Middle frontal gyrus (tissue), 1 donor: Measurements from ENCODE around the gene C1QL2.

Experiments
- DNase-seq: peaks from one replicate; pipeline ENCODE4 v3.0.0-alpha.2; 2015; ENCODE audit warnings: low spot score; ENCODE audit errors: extremely low spot score

Gene C1QL2

DNA sequence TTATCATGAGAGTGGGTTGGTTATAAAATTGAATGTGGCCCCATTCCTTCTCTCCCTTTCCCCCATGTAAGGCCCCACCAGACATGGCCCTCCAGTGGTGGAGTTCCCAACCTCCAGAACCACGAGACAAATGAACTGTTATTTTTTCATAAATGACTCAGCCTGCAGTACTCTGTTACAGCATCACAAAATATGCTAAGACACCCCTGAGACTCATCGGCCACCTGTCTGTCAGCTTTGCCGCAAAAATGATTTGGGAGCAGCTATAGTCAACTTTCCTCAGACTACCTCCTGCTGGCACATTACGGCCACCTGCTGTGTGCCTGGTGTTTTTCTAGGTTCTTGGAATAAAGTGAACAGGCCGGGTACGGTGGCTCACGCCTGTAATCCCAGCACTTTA is 21.4 kb upstream of the C1QL2 start:
- DNase-seq = no peak

DNA sequence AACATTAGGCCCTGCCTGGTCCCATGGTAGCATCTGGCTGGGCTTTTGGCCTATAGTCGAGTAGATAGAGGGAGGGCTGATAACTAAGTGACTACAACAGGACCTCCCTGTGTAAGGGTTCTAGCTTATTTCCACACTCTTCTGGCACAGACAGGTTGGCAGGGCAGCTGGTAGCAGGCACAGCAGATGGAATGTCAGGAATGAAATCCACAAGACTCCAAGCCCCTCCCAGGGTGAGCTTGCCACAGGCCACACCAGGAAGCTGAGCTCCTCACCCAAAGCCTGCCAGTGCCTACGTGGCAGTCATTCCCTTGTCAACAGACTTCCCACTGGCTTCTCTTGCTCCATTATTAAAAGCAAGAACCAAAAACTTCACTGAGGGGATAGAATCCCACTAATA is 20.7 kb upstream of the C1QL2 start:
- no peak for DNase-seq

DNA sequence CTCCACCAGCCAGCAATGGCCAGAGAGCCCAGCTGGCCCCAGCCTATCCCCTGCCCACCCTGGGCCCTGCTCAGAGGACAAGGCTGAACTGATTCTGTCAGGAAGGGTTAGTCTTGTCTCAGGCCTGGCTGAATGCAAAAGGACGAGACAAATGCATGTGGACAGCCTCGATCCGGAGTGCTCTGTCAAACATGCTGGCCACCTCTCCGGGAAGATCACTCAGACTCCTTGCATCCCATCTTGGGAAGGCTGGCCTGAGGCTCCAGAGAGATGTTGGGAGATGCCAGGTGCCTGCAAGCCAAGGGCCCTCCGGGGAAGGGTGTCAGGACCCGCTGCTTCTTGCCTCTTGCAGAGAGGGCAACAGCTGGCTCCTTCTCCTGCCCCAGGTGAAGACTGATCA is 20.2 kb upstream of the C1QL2 start:
- DNase-seq = no peak

DNA sequence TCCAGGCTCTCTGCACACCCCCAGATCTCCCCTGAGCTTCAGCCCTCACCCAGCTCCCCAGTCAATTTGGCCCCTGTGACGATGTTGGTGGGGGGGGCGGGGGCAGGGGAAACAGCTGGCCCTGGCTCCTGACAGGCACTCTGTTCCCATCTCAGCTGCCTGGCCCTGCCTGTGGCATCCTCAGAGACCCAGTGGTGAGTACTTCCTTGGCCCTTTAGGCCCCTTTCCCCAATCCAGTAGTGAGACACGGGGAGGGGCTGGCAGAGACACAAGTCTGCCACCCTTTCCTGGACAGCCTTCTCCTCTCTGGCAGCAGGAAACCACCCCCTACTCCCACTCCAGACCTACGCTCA is 19.3 kb upstream of the C1QL2 start:
- no peak for DNase-seq

DNA sequence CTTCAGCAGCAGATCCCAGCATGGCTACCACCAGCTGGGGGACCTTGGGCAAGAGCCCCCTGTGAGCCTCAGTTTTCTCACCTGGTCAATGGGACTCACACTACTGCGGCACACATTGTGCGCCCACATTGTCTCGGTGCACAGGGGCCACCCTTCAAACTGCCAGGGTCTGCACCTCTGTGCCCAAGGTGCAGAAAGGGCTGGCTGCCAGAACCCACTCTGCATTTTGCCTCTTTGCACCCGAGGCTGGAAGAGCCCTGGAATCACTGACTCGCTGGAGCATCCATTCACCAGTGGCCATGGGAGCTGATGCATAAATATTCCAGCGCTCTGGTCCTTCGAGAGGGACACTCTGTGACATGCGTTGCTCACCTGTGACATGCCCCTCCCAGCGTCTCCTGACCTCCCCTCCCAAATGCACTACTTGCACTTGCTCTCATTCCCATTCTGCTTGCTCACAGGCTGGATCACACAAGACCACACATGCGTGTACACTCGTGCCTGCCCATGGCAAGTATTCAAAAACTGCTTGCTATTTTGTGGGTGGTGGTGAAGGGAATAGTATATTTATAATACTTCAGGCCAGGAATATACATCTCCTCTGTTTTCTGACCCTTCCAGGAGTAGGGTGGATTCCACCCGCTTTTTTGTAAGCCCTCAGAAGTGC is 18.8 kb upstream of the C1QL2 start:
- DNase-seq = no peak

DNA sequence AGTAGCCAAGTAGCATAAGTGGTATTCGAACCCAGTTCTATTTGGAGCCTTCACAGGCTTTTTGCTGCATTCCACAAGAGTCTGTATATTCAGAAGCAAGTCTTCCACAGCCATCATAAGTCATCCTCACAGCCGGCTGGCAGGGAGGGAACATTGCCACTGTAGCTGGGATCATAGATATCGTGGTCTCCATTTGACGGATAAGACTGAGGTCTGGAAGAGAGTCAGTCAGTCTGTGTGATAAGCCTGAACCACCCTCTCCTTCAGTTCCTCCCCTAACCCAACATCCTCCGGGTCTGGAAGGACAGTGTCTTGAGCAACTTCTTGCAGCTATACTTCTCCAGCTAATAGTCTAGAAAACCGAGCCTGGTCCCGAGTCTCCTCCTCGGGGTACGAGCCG is 17.0 kb upstream of the C1QL2 start:
- DNase-seq = no peak

DNA sequence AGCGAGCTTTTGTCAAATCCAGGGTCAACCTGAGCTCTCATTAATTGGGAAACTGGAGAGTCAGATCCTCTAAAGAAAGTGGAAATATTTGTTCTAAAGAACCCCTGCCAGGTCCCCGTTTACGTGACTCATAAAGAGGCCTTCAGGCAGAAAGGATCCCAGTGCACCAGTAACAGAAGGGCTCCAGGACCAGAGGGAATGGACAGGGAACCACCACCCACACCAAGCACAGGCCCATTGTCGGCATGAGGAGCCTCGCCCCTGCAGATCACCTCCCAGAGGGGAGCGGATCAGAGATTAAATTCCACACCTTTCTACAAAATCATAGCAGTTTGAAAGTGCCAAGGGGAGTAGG is 16.4 kb upstream of the C1QL2 start:
- DNase-seq = no peak

DNA sequence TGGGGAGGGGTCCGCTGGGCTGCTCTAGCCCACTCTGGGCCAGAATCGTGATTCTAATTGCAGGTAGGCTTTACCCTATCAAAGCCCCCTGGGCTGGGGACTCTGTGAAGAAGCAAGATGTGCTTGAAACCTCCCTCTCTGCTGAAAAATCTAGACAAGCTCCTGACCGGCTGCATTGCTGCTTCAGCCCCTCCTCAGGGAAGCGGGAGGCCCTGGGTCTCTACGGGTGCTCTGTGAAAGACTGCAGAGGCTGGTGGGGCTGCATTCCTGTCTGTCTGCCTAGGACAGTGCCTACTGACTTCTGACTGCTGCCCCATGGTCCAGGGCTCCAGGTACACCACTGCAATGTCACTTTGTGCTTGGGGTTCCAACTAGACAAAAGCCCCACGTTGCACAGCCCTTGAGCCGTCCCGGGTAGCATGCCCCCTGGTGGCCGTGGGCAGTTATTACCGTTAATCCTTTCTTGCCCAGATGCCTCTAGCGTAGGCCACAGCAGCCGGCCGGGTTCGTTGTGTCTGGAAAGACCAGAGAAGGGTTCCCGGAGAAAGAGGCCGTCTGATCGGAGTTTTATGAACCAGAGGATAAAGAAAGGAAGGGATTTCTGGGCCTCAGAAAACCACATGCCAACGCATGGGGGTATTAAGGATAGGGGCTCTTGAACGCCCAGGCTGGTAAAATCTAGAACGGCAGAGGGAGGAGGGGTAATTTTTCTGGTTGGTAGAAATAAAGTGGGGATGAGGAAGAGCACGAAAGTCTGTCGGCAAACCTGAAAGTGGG is 15.9 kb upstream of the C1QL2 start:
- no peak for DNase-seq

DNA sequence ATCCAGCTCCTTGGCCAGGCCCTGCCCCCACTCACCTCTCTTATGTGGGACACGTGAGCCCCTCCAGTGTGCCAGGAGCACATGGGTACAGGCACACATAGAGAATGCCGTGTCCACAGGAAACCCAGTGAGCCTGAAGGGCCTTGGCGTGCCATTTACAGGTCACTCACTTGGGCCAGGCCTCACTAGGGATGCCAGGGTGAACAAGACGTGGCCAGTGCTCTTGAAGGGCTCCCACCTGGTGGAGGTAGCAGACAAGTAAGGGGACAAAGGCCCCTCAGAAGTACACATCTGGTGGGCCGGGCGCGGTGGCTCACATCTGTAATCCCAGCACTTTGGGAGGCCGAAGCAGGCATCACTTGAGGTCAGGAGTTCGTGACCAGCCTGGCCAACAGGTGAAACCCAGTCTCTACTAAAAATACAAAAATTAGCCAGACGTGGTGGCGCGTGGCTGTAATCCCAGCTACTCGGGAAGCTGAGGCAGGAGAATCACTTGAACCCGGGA is 15.1 kb upstream of the C1QL2 start:
- no peak for DNase-seq

DNA sequence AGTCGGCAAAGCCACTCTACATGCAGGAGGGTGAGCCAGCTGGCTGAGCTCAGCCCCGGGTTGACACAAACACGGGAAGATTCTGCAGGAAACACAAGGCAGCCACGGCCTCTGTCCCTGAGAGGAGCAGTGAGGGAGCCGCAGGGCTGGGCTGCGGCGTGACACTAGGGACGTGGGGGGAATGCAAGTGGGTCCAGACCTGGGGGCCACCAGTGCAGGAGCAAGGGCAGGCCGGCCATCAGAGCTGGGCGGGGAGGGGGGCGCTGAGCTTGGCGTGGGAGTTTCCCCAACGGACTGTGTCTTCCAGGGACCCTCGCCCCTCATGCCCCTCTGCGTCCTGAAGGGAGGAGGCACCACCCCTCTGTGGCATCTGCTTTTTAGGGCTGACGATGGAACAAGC is 12.0 kb upstream of the C1QL2 start:
- DNase-seq = no peak

DNA sequence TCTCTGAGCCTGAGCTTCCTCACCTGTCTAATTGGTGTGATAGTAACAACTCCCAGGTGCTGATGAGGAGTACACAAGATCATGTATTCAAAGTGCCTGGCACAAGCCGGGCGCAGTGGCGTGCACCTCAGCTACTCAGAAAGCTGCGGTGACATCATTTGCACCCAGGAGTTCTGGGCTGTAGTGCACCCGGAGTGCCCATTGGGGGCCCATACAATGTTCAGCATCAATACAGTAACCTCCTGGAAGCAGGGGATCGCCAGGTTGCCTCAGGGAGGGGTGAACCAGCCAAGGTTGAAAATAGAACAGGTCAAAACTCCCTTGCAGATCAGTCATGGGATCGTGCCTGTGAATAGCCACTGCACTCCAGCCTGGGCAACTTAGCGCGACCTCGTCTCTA is 11.2 kb upstream of the C1QL2 start:
- no peak for DNase-seq

DNA sequence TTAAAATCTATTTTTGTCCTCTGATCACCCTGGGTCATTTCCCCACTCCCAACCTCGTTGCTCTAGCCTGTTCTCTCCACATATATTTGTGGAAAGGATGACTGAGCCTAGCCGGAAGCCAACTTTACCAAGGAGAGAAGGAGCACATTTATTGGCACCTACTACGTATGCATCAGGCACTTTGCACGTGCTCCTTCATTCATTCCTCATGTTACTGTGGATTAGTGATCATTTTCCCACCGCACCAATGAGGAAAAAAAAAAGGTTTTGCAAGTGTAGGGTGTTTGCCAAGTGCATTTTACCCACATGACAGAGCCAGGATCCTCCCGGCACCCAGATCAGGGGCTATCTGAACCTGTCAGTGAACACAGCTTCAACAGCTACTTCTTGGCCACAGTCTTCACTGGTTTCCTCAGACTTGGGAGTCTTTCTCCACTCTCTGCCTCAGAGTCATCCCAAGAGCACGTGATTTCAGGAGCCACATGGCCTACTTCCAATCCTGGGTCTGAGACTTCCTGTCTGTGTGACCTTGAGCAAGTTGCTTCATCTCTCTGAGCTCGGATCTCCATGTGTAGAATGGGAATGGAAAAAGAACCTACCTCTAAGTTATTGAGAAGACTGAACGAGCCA is 1.9 kb upstream of the C1QL2 start:
- no peak for DNase-seq

DNA sequence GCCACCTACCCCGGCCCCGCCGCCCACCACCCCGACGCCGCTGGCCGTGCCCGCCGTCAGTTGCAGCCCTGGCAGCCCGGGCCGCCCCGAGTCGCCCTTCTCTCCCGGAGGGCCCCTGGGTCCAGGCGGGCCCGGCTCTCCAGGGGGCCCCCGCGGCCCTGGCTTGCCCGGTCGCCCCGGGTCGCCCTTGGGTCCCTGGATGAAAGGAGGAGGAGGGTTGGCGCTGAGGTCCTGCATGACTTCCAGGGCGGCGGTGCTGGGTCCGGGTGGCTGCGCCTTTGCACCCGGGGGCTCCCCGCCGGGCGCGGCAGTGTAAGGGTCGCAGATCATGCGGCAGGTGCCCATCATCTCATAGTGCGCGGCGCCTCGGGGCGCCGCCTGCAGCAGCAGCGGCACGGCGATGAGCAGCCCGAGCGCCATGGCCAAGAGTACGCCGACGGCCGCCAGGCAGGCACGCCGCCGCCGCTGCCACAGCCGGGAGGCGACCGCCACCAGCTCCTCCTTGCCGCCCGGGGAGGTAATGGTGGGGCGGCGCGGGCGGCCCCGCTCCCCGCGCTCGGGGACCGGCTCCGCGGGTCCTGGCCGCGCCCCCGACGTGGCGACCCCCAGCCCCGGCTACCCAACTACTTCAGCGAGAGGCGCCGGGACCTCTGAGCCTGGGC is 570 bp downstream of the C1QL2 start:
- no peak for DNase-seq

DNA sequence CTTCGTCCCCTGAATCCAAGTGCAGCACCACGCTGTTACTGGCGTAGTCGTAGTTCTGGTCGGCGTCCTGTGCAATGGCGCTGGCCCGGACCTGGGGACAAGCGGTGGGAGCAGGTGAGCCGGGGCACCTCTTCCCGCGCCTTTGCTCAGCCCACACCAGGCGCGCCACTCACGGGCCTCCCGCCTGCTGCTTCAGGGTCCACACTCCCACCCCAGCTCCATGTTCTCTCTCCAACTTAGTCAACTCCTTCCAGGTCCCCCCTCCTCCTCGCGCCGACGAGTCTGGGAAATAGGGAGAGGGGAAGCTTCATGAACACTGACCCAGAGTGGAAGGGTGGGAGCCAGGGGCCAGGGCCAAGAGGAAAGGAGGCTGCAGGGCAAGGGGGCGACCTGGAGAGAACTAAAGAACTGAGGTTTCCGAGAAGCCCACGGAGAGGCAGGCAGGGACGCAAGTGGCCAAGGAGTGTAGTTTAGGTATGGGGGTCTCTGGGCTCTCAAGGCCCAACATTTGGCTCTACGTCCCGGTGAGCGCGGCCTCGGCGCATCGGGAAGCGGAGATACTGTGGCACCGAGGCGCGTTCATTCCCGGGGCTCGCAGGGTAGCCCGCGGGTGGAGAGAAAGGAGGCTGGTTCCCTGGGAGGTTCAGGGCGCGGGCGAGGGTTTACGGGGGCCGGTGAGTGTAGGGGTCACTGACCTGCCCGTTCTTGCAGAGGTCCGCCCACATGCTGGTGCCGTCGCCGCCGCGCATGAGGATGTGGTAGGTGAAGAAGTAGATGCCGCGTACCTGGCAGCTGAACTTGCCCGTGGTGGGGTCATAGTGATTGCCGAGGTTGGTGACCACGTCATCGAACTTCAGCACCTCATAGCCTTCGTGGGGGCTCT is 1.4 kb downstream of the C1QL2 start:
- DNase-seq = no peak

DNA sequence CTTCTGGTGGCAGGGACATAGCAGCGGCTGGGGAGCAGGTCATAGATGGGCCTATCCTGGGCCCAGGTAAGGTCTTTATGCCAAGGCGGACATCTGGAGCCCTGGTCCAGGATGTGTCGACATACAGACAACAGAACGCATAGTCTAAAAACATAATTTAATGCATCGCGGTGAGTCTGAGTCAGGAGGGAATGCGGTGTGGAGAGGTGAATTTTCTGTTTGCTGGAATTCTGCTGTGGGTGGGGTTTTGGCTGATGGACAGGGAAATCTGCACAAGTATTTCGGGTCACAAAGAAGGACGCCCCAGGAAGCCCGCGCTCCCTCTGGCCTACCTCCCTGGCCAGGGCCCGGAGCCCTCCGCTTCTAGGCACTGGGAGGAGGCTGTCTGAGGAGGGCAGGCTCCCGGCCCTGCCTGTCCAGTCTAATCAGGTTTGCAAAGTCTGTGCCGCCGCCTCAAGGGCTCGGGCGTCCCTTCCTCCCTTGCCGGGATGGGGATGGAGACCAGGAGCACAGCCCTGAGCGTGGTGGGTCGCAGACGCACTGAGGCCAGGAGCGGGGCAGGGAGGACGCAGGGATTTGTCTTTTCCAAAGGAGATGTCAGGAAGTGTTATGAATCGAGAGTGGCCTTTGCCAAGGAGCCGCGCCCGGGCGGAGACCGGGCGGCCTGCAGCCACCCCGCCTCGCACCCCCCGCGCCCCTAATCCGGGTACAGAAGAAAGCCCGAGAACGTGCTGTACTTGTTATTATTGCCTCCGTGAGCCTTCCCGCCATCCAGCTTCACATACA is 2.3 kb downstream of the C1QL2 start:
- no peak for DNase-seq

DNA sequence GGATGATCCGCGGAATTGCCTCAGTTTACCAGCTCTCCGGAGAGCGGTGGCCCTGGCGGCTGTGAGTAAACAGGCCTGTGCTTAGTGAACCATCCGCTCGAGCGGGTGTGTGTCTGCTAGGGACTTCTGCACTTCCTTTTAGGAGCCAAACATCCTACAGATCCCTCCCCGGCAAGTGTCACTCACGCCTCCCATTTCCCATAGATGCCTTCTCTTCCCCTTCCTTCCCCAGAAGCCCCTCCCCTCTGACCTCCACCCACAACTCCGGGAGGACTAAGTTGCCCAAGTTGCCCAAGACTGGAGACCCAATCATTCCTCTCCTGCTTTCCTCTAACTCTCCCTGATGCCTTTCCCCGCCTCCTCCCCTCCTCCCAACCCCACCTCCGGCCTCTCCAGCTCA is 2.9 kb downstream of the C1QL2 start:
- no peak for DNase-seq

DNA sequence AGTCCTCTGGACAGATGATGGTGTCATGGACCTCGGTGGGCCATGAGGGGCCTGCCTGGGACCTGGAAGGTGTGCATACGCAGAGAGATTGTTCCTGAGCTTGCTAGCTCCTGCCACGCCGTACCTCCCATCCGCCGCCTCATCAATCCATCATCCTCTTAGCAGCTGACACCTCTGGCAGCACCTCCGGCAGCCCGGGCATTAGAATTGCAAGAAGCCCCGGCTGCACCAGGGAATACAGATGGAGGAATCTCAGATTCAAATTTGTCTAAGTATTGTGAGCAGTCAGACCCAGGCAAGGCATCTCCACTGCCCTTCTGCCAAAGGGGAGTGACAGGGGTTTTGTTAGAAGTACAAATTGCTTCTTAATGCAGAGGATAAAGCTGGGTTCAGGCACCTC is 4.5 kb downstream of the C1QL2 start:
- DNase-seq = no peak

DNA sequence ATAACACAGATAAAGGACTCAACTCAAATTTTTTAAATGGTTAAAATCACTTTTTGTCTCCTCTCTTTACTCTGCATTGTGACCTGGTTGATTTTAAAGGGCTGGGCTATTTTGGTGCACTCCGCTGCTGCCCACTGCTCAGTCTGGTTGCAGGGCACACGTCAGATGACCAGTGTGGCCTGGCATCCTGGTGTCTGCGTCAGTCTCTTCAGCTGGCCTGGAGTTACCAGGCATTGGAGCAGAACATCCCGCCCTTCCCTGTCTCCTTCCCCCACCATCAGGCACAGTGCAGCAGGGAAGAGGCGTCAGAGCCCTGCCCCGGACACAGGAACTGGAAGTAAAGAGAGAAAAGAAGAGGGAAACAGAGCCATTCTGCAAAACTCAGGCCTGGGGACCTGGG is 8.9 kb downstream of the C1QL2 start:
- DNase-seq = no peak

DNA sequence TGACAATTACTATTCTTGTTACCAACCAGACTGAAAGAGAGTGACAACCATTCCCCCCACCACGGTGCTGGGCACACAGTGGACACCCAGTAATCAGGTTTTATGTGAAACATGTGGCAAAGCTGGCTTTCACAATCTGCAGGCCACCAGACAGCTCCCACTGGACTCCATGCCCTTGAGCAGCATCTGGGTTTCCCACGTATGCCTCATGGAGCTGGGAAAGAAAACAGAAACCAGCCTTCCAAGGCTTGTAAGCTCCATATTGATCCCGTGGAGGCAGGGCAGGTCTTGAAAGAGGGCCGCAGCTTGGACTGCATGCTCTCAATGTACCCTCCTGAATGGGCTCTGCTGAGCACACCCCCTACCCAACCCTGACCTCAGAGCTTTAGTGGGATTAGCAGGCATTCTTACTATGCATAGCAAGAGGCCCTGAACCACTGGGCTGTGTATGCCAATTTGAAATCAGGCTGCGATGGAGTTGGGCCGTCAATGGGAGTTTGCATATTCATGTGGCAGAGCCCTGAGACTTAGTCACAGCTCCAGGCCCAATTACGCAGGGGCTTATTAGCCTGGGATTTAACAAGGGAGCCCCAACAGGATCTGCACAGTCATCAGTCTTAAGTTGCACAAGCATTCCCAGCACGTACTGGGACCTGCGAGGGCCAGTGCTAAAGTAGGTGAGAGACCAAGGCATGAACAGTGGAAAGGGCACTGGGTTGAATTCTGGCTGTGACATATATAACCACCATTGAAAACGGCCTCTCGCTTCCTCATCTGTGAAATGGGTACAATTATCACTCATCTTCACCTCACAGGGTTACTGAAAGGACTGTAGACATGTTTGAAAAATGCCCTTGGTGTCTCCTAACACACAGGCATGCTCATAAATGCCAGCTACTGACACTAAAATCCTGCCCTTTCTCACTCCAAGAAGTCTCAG is 10.5 kb downstream of the C1QL2 start:
- no peak for DNase-seq
